Thyroid gland (tissue), 4 donors: ENCODE results near the gene TMEM252. TPM values are rescaled to one million over a fixed set of nuclear protein-coding genes. Genes with fewer than 3 reads are reported as not detected.

Source experiments
- DNase-seq, 2 donors: peaks; one replicate each; pipeline ENCODE4 v3.0.0-alpha.2; 2019
- H3K27ac ChIP-seq, 3 donors: fragments of 200-600 bp; sonication (generic); 1 replicate in 2 of 3; 2 replicates in 1 of 3; pipeline ENCODE4 v1.5.1; 2016 to 2019; ENCODE audit warnings: mild to moderate bottlenecking in 1 of 3, moderate library complexity in 1 of 3
- H3K27me3 ChIP-seq: fragments of 200-600 bp; sonication (generic); one replicate; pipeline ENCODE4 v1.5.1; 2019
- H3K36me3 ChIP-seq, 2 donors: fragments of 200-600 bp; sonication (generic); one replicate each; pipeline ENCODE4 v1.5.1; 2016 to 2019
- H3K4me1 ChIP-seq, 2 donors: fragments of 200-600 bp; sonication (generic); one replicate each; pipeline ENCODE4 v1.5.1; 2017 to 2019
- H3K4me3 ChIP-seq, 3 donors: fragments of 200-600 bp; sonication (generic); replicated peaks in 1 of 3; 1 replicate in 2 of 3; 2 replicates in 1 of 3; pipeline ENCODE4 v1.5.1; 2016; ENCODE audit warnings: mild to moderate bottlenecking in 1 of 3
- H3K9me3 ChIP-seq: fragments of 200-600 bp; sonication (generic); one replicate; pipeline ENCODE4 v1.5.1; 2017
- CTCF ChIP-seq, 6 experiments: fragments of 200-600 bp in 3 of 6; fragments of 450-650 bp in 3 of 6; sonication (generic) in 3 of 6; IDR thresholded peaks; one replicate each; pipeline ENCODE4 v1.5.1; 2016 to 2019; ENCODE audit warnings: antibody characterized with exemption in 6 of 6, mild to moderate bottlenecking in 2 of 6, inconsistent platforms in 1 of 6, moderate library complexity in 1 of 6
- POLR2A ChIP-seq, 2 donors: fragments of 450-650 bp; IDR thresholded peaks; one replicate each; pipeline ENCODE4 v1.6.1; 2017; ENCODE audit warnings: antibody characterized with exemption in 2 of 2, mild to moderate bottlenecking in 2 of 2, moderate library complexity in 1 of 2
- WGBS, 2 donors: methylation state at CpG; one replicate each; pipeline ENCODE4 v1.1.5; 2017; 5-methylcytosine and 5-hydroxymethylcytosine counted together
- intact Hi-C: fragments of 100-400 bp; cut with DNase I; formaldehyde crosslinking; loops from one replicate; pipeline ENCODE4 v1.15.1; 2023
- total RNA-seq, 4 donors: library from RNA; depleted of rRNA; stranded (reverse); fragments of >200 nt; gene quantifications; one replicate each; pipeline ENCODE4 v1.2.3, GENCODE V29; 2016

TMEM252 gene
- total RNA-seq, 4 donors from 2014 or later = not detected

- no peaks in the 10 kb centered on the region for H3K9me3 ChIP-seq
- TF ChIP-seq CTCF (IDR thresholded peaks at IDR 0.05) = no peak
- TF ChIP-seq POLR2A (IDR thresholded peaks at IDR 0.05) = no peak
- no peak overlapping the region for H3K27ac ChIP-seq
Observed at GRCh38 chr9:68548241-68548640, 7.6 kb upstream of the TMEM252 start.

GRCh38 chr9:68547417-68547816 is 6.7 kb upstream of the TMEM252 start:
- Histone ChIP-seq H3K27me3 (no peaks in the 10 kb centered on the region), H3K4me1 (peaks cover 4 to 6% of the 10 kb centered on the region in 2 donors), H3K36me3 (no peaks in the 10 kb centered on the region), H3K4me3 (no peak overlapping the region), H3K9me3 (no peaks in the 10 kb centered on the region), H3K27ac (peak overlapping the region in 1 of 3 donors; percentile 23)
- intact Hi-C loops = no loop called here
- no peak for DNase-seq
- TF ChIP-seq POLR2A (IDR thresholded peaks at IDR 0.05) = no peak
- TF ChIP-seq CTCF (IDR thresholded peaks at IDR 0.05) = no peak

More at GRCh38 chr9:68548241-68548640, 7.6 kb upstream of the TMEM252 start:
- H3K36me3 ChIP-seq = no peaks in the 10 kb centered on the region
- 57 to 62% methylated on average over 3 of the region's 3 CpGs for WGBS, 2 donors
- peaks cover 4 to 6% of the 10 kb centered on the region in 2 donors for H3K4me1 ChIP-seq
- H3K4me3 ChIP-seq = no peak overlapping the region
- H3K27me3 ChIP-seq = no peaks in the 10 kb centered on the region
- DNase-seq = no peak
- intact Hi-C loops = no loop called here

- Histone ChIP-seq H3K9me3 (no peaks in the 10 kb centered on the region), H3K36me3 (no peaks in the 10 kb centered on the region), H3K4me3 (no peak overlapping the region), H3K27ac (peak overlapping the region in 2 of 3 donors; percentile 13 to 23), H3K4me1 (peaks cover 4 to 6% of the 10 kb centered on the region in 2 donors), H3K27me3 (no peaks in the 10 kb centered on the region)
- 21 to 28% methylated on average over 6 of the region's 6 CpGs for WGBS, 2 donors
- intact Hi-C loops = no loop called here
- TF ChIP-seq POLR2A (IDR thresholded peaks at IDR 0.05) (no peak), CTCF (IDR thresholded peaks at IDR 0.05) (no peak)
- DNase-seq = peak; percentile 27 to 35
Observed at GRCh38 chr9:68546596-68547390, 6.1 kb upstream of the TMEM252 start.

GRCh38 chr9:68545033-68545705 is 4.5 kb upstream of the TMEM252 start:
- Histone ChIP-seq H3K4me3 (no peak overlapping the region), H3K36me3 (no peaks in the 10 kb centered on the region), H3K27ac (no peak overlapping the region), H3K27me3 (no peaks in the 10 kb centered on the region), H3K9me3 (no peaks in the 10 kb centered on the region), H3K4me1 (peaks cover 4 to 6% of the 10 kb centered on the region in 2 donors)
- TF ChIP-seq CTCF (IDR thresholded peaks at IDR 0.05) (no peak), POLR2A (IDR thresholded peaks at IDR 0.05) (no peak)
- 88 to 95% methylated on average over 3 of the region's 3 CpGs for WGBS, 2 donors
- DNase-seq = no peak
- intact Hi-C loops = no loop called here

- DNase-seq = no peak
- TF ChIP-seq POLR2A (IDR thresholded peaks at IDR 0.05) (no peak), CTCF (IDR thresholded peaks at IDR 0.05) (no peak)
- no peak overlapping the region for H3K27ac ChIP-seq
- intact Hi-C loops = no loop called here
- H3K4me1 ChIP-seq = no peaks in the 10 kb centered on the region
- no peak overlapping the region for H3K4me3 ChIP-seq
- no peaks in the 10 kb centered on the region for H3K36me3 ChIP-seq
- WGBS, 2 donors = 43 to 44% methylated on average over 2 of the region's 2 CpGs
- H3K27me3 ChIP-seq = no peaks in the 10 kb centered on the region
- H3K9me3 ChIP-seq = no peaks in the 10 kb centered on the region
Observed at GRCh38 chr9:68541568-68541967, 885 bp upstream of the TMEM252 start.
